Loucy (cell line): ENCODE results near the gene CHMP1A.
"Not testable (repeated sequence)": the region's sequence is repeated elsewhere in the genome, so short reads cannot be mapped to it uniquely, and the experiment has no call there.

ENCODE experiments used
- CTCF ChIP-seq: fragments of 200-600 bp; sonication (generic); conservative IDR thresholded peaks from 2 replicates; pipeline ENCODE4 v1.5.1; 2014; ENCODE audit warnings: mild to moderate bottlenecking, antibody characterized with exemption, low read length
- EZH2phosphoT487 ChIP-seq: fragments of 200-600 bp; IDR thresholded peaks from 2 replicates; pipeline ENCODE4 v1.6.1; 2018; ENCODE audit warnings: antibody characterized with exemption, mild to moderate bottlenecking, moderate library complexity, borderline replicate concordance

- not testable (repeated sequence) for TF ChIP-seq CTCF, EZH2phosphoT487
These were observed 32.1 kb upstream of the CHMP1A start for GRCh38 chr16:89689621-89690020.
